H9 (cell line): ENCODE data around the gene CA7. TPM values are rescaled to one million over a fixed set of nuclear protein-coding genes. Genes with fewer than 3 reads are reported as not detected.

ENCODE experiments used
- DNase-seq: peaks from one replicate; pipeline ENCODE4 v3.0.0-alpha.2; 2017
- H2AFZ ChIP-seq: one replicate; pipeline ENCODE4 v1.6.1; 2013; ENCODE audit warnings: mild to moderate bottlenecking, low read length, control low read depth, moderate library complexity
- H2AK5ac ChIP-seq: 2 replicates; pipeline ENCODE4 v1.6.1; 2013; ENCODE audit warnings: low read length, control low read depth, mixed read lengths; ENCODE audit not compliant: insufficient read length
- H2BK120ac ChIP-seq: one replicate; pipeline ENCODE4 v1.6.1; 2013; ENCODE audit warnings: low read depth, mild to moderate bottlenecking, low read length, control low read depth, inconsistent platforms; ENCODE audit not compliant: poor library complexity, severe bottlenecking
- H2BK12ac ChIP-seq: 2 replicates; pipeline ENCODE4 v1.6.1; 2013; ENCODE audit warnings: low read length, control low read depth, mixed read lengths, low read depth; ENCODE audit not compliant: insufficient read length
- H2BK15ac ChIP-seq: 2 replicates; pipeline ENCODE4 v1.6.1; 2013; ENCODE audit warnings: low read depth, low read length, control low read depth
- H2BK20ac ChIP-seq: one replicate; pipeline ENCODE4 v1.6.1; 2013; ENCODE audit warnings: low read depth, mild to moderate bottlenecking, low read length, control low read depth, inconsistent platforms; ENCODE audit not compliant: poor library complexity, severe bottlenecking
- H2BK5ac ChIP-seq: 2 replicates; pipeline ENCODE4 v1.6.1; 2013; ENCODE audit warnings: low read length, control low read depth, mixed read lengths; ENCODE audit not compliant: insufficient read length
- H3K14ac ChIP-seq: 2 replicates; pipeline ENCODE4 v1.6.1; 2013; ENCODE audit warnings: low read length, control low read depth; ENCODE audit not compliant: insufficient read depth
- H3K18ac ChIP-seq: 2 replicates; pipeline ENCODE4 v1.6.1; 2013; ENCODE audit warnings: low read depth, mild to moderate bottlenecking, mixed read lengths, low read length, control low read depth; ENCODE audit not compliant: insufficient read length
- H3K23ac ChIP-seq: 2 replicates; pipeline ENCODE4 v1.6.1; 2013; ENCODE audit warnings: low read length, control low read depth, mixed read lengths, low read depth; ENCODE audit not compliant: insufficient read length
- H3K23me2 ChIP-seq: 2 replicates; pipeline ENCODE4 v1.6.1; 2013; ENCODE audit warnings: low read depth, mild to moderate bottlenecking, mixed read lengths, low read length, control low read depth; ENCODE audit not compliant: insufficient read length, poor library complexity, severe bottlenecking
- H3K27ac ChIP-seq: 2 replicates; pipeline ENCODE4 v1.5.1; 2013; ENCODE audit warnings: low read length, control low read depth, mixed read lengths, low read depth; ENCODE audit not compliant: insufficient read length
- H3K27me3 ChIP-seq: 2 replicates; pipeline ENCODE4 v1.6.1; 2013; ENCODE audit warnings: low read length, control low read depth, inconsistent platforms; ENCODE audit not compliant: insufficient read depth
- H3K4ac ChIP-seq: 2 replicates; pipeline ENCODE4 v1.6.1; 2013; ENCODE audit warnings: low read depth, mild to moderate bottlenecking, control low read depth, inconsistent platforms, low read length, moderate library complexity
- H3K4me1 ChIP-seq: 2 replicates; pipeline ENCODE4 v1.6.1; 2013; ENCODE audit warnings: low read length, control low read depth, inconsistent platforms; ENCODE audit not compliant: insufficient read depth
- H3K4me2 ChIP-seq: 2 replicates; pipeline ENCODE4 v1.6.1; 2013; ENCODE audit warnings: low read length, control low read depth, mixed read lengths; ENCODE audit not compliant: insufficient read length, insufficient read depth
- H3K56ac ChIP-seq: 2 replicates; pipeline ENCODE4 v1.6.1; 2013; ENCODE audit warnings: low read depth, mild to moderate bottlenecking, mixed read lengths, low read length, control low read depth; ENCODE audit not compliant: insufficient read length
- H3K79me1 ChIP-seq: 2 replicates; pipeline ENCODE4 v1.6.1; 2013; ENCODE audit warnings: low read depth, mild to moderate bottlenecking, moderate library complexity, low read length, control low read depth, inconsistent platforms; ENCODE audit not compliant: insufficient read depth, poor library complexity, severe bottlenecking
- H3K79me2 ChIP-seq: 2 replicates; pipeline ENCODE4 v1.6.1; 2013; ENCODE audit warnings: low read length, control low read depth, inconsistent platforms; ENCODE audit not compliant: insufficient read depth
- H3K9ac ChIP-seq: 2 replicates; pipeline ENCODE4 v1.6.1; 2013; ENCODE audit warnings: low read length, control low read depth, mixed read lengths; ENCODE audit not compliant: insufficient read length; ENCODE audit errors: extremely low read depth
- H3K9me3 ChIP-seq: one replicate; pipeline ENCODE4 v1.6.1; 2013; ENCODE audit warnings: low read depth, low read length, inconsistent platforms; ENCODE audit not compliant: control insufficient read depth
- H3T11ph ChIP-seq: one replicate; pipeline ENCODE4 v1.6.1; 2013; ENCODE audit warnings: mild to moderate bottlenecking, low read length, control low read depth, inconsistent platforms
- H4K20me1 ChIP-seq: one replicate; pipeline ENCODE4 v1.6.1; 2013; ENCODE audit not compliant: control insufficient read depth, insufficient read length, insufficient read depth
- H4K5ac ChIP-seq: 2 replicates; pipeline ENCODE4 v1.6.1; 2013; ENCODE audit warnings: low read depth, mild to moderate bottlenecking, mixed read lengths, low read length, control low read depth; ENCODE audit not compliant: insufficient read length
- H4K8ac ChIP-seq: replicated peaks from 2 replicates; pipeline ENCODE4 v1.6.1; 2013; ENCODE audit warnings: low read length, control low read depth, mixed read lengths, low read depth; ENCODE audit not compliant: insufficient read length
- H4K91ac ChIP-seq: 2 replicates; pipeline ENCODE4 v1.6.1; 2013; ENCODE audit warnings: low read depth, mild to moderate bottlenecking, moderate library complexity, mixed read lengths, low read length, control low read depth; ENCODE audit not compliant: insufficient read length
- H3K27ac Mint-ChIP-seq, 3 experiments: 2 replicates in 2 of 3; 3 replicates in 1 of 3; pipeline ENCODE4 v1.8.0; 2020 to 2021; ENCODE audit warnings: mixed read lengths in 3 of 3, mild to moderate bottlenecking in 1 of 3, moderate library complexity in 1 of 3
- H3K27me3 Mint-ChIP-seq: 2 replicates; pipeline ENCODE4 v1.8.0; 2021; ENCODE audit warnings: low read depth, mild to moderate bottlenecking, moderate library complexity, mixed read lengths
- H3K36me3 Mint-ChIP-seq, 3 experiments: 2 replicates in 2 of 3; 3 replicates in 1 of 3; pipeline ENCODE4 v1.8.0; 2020 to 2021; ENCODE audit warnings: low read depth in 3 of 3, mixed read lengths in 3 of 3; ENCODE audit not compliant: insufficient read depth in 1 of 3
- H3K4me1 Mint-ChIP-seq, 2 experiments: 2 replicates each; pipeline ENCODE4 v1.8.0; 2020; ENCODE audit warnings: mixed read lengths in 2 of 2
- H3K4me3 Mint-ChIP-seq, 2 experiments: 2 replicates in 1 of 2; 3 replicates in 1 of 2; pipeline ENCODE4 v1.8.0; 2020 to 2021; ENCODE audit warnings: mild to moderate bottlenecking in 2 of 2, mixed read lengths in 2 of 2, moderate library complexity in 1 of 2
- H3K9me3 Mint-ChIP-seq, 2 experiments: 2 replicates in 1 of 2; 3 replicates in 1 of 2; pipeline ENCODE4 v1.8.0; 2020; ENCODE audit warnings: mild to moderate bottlenecking in 2 of 2, mixed read lengths in 2 of 2, moderate library complexity in 1 of 2
- CTCF ChIP-seq: fragments of 200-600 bp; sonication (generic); conservative IDR thresholded peaks from 3 replicates; pipeline ENCODE4 v1.8.0; 2021; ENCODE audit warnings: antibody characterized with exemption, mild to moderate bottlenecking
- WGBS: extraction: QIAGEN DNeasy Blood & Tissue Kit; methylation state at CpG from one replicate; pipeline ENCODE4 v1.1.7; 2013; ENCODE audit warnings: missing lambda C conversion rate, low lambda C conversion rate, mixed read lengths; ENCODE audit not compliant: insufficient read length; ENCODE audit errors: extremely low coverage; 5-methylcytosine and 5-hydroxymethylcytosine counted together
- total RNA-seq: library from RNA; stranded (reverse); gene quantifications from 2 replicates; pipeline ENCODE4 v1.2.1, GENCODE V29; 2021

CA7 gene
- total RNA-seq, 1 experiment from 2014 or later, result 0.81 TPM

- Histone ChIP-seq H2AFZ (no peak overlapping the region), H3K18ac (no peak overlapping the region), H2BK5ac (no peak overlapping the region), H2BK15ac (no peak overlapping the region), H4K5ac (no peak overlapping the region), H3K4ac (no peak overlapping the region), H3K27ac (no peak overlapping the region), H3T11ph (no peak overlapping the region), H3K9ac (no peak overlapping the region), H4K20me1 (no peaks in the 10 kb centered on the region), H3K4me2 (no peak overlapping the region), H3K23me2 (peaks cover 13% of the 10 kb centered on the region), H3K9me3 (no peaks in the 10 kb centered on the region), H4K8ac (no peak overlapping the region), H3K14ac (no peak overlapping the region), H3K4me1 (no peaks in the 10 kb centered on the region; the same call in 1 of the 2 replicates), H2AK5ac (no peak overlapping the region), H3K23ac (no peak overlapping the region), H3K79me1 (no peaks in the 10 kb centered on the region), H2BK12ac (no peak overlapping the region), H2BK120ac (no peak overlapping the region), H3K56ac (no peak overlapping the region), H3K79me2 (no peaks in the 10 kb centered on the region), H4K91ac (no peak overlapping the region), H3K27me3 (peaks cover 17% of the 10 kb centered on the region), H2BK20ac (no peak overlapping the region)
- no peak for DNase-seq
- no peak for TF ChIP-seq CTCF
- no peaks in the 10 kb centered on the region for H3K36me3 Mint-ChIP-seq
- no peak overlapping the region for H3K4me3 Mint-ChIP-seq
- H3K9me3 Mint-ChIP-seq, result peaks cover 5 to 6% of the 10 kb centered on the region in 2 experiments; a peak in 3 of 5 replicates
- peaks cover 2 to 13% of the 10 kb centered on the region in 2 experiments; a peak in 3 of 4 replicates for H3K4me1 Mint-ChIP-seq
- peaks cover 78% of the 10 kb centered on the region for H3K27me3 Mint-ChIP-seq
- no peak overlapping the region for H3K27ac Mint-ChIP-seq
- WGBS, result no CpG with 5 or more reads among the region's 3 CpGs
Measured at GRCh38 chr16:66840883-66841282, 3.3 kb upstream of the CA7 start.
